DMS53 treated with DMSO at 0.1 percent for 48 hours (cell line): ENCODE data around the gene GOLGA8J.
"Not testable (repeated sequence)": the region's sequence is repeated elsewhere in the genome, so short reads cannot be mapped to it uniquely, and the experiment has no call there.

Experiments
- DNase-seq: peaks from one replicate; lab custom pipeline; 2025; ENCODE audit not compliant: unreplicated experiment; lab: John Stamatoyannopoulos, UW

GOLGA8J gene

DNA sequence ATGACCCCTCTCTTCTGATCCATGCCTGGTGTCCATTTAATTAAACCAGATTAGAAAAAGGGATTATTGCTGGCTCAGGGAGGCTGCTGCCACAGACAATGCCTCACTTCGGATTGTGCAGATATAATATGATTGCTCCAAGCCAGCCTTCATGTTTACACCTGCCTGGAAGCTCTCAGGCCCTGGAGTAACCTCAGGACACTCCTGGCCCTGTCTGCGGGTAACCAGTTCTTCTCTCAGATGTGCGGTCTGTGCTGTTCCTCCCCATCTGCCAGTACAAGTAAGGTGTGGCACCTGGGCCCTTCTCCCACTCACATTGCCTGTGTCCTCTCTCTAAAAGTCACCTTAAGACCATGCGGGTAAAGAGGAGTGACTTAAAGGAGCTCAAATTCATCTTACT lies 8.8 kb upstream of the GOLGA8J start:
- no peak for DNase-seq

DNA sequence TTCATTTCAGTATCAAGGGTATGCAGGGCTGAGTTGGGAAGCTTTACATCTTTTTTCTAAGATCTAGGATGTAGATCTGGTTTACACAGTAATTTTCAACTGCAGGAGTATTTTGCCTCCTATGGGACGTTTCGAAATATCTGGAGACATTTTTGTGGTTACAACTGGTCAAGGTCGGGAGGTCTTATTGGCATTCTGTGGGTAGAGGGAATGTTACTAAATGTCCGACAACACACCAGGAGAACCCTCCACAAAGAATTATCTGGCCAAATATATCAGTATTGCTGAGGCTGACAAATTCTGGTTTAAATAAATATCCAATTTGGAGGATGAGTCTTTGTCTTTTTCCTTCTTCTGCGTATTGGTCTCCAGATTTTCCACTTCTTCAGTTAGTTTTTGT lies 1.9 kb upstream of the GOLGA8J start:
- DNase-seq: not testable (repeated sequence)

DNA sequence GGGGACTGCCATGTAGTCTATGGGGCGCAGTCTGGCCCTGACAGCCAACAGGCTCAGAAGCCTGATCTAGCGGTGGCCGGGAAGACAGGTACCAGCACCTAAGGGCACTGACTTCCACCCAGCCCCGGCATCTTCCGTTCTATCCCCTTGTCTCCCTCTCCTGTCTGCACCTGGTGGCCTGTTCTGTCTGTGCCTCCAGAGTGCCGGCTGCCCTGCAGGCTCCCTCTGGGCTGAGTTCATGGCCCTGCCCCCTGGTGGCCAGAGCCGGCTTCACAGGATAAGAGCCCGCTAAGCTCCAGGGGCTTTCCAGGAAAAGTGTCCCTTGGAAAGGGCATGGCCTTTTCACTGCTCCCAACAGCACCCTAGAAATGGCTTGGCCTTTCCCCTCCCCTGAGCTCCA lies 15.1 kb downstream of the GOLGA8J start:
- not testable (repeated sequence) for DNase-seq

DNA sequence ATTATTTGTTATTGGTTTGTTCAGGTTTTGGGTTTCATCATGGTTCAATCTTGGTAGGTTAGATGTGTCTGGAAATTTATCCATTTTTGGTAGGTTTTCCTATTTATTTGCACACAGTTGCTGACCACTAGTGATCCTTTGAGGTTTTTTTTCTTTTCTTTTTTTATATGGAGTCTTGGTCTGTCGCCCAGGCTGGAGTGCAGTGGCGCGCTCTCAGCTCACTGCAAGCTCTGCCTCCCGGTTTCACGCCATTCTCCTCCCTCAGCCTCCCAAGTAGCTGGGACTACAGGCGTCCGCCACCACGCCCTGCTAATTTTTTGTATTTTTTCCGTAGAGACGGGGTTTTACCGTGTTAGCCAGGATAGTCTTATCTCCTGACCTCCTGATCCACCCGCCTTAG lies 20.1 kb downstream of the GOLGA8J start:
- not testable (repeated sequence) for DNase-seq

DNA sequence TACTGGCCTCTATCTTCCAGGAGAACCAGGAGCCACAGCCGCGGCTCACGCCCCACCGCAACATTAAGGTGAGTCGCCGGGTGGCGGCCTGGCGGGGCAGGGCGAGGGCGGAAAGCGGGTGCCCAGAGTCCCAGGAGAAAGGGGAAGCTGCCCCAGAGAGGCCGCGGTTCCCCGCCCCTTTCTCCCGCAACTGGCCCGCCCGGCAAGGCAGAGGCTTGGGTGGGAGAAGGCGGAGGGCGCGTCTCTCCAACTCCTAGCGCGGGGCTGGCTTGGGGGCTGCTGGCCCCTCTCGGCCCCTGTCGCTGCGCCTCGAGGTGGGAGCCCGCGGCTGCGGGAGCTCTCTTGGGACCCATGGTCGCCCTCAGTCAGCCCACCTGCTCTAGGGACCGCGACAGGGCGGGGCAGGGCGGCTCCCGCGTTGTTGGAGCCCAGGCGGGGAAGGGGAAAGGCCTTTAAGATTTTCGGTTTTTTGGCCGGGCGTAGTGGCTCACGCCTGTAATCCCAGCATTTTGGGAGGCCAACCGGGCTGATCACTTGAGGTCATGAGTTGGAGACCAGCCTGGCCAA lies 21.3 kb downstream of the GOLGA8J start:
- not testable (repeated sequence) for DNase-seq

DNA sequence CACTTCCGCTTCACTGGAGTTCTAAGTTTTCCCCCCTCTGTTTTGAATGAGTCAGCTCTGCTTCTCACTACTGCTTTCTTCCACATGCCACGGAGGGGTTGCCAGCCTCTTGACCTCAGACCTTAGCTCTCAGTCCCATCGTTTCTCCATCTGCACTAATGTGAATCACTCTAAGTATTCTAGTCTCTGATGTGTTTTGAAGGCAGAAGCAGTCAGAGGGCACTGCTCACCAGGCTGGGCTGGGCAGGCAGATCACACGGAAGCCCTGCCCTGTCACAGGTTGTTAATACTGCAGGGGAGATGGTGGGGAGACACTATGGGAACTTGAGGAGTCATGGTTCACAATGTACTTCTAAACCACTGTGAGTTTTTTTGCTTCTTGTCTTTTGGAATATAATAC lies 27.8 kb downstream of the GOLGA8J start:
- not testable (repeated sequence) for DNase-seq

DNA sequence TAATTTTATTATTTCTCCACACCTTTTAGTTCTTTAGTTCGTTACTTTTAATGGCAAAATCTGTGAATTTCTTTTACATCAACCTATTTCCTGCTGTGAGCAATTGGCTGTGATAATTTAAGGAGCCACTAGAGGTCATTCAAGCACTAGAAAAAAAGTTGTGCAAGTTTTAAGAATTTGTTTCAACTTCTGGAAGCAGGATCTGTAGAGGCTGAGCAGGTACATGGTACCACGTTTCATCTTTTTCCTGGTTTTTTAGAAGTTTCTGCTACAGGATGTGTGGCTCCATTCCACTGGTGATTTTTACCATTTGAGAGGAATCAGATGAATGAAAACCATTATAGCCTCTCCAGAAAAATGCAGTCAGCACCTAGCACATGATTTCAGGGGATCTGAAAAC lies 47.3 kb downstream of the GOLGA8J start:
- not testable (repeated sequence) for DNase-seq

DNA sequence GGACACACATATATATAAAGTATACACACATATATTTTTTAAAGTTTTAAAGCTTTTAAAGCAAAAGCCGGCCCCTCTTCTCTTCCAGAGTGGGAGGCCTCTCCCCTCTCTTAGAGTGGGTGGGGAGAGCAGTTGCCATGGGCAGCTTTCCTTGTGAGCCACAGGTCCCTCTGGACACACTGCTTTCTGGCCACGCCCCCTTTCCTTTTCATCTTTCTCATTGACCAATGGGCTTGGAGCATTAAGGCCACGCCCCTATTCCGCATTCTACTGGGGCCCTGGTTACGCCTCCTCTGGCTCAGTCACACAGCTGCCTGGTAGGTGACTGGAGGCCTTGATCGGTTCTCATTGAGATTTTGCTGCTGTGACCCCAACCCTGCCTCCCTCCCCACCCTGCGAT lies 52.0 kb downstream of the GOLGA8J start, which contains the start of gene GOLGA8T:
GOLGA8T (plus strand) TSS at position 301 of the 400 bp plus-strand sequence; CDS start at position 399, 98 bp downstream.
- not testable (repeated sequence) for DNase-seq
